HepG2 (cell line): ENCODE results near the gene KIRREL3. TPM values are rescaled to one million over a fixed set of nuclear protein-coding genes. Genes with fewer than 3 reads are reported as not detected.

Experiments
- ATAC-seq: fragments of 200-7000 bp; cut with Tn5 transposase; 3 replicates; pipeline ENCODE4 v1.9.1; 2020; ENCODE audit warnings: mild to moderate bottlenecking, moderate library complexity
- BruUV-seq: library from RNA; stranded (reverse); fragments of 400-500 nt; replicated peaks from 2 replicates; lab custom pipeline; 2021; lab: Mats Ljungman, UMichigan
- CTCF ChIA-PET: fragments of 300-600 bp; formaldehyde crosslinking; extraction: SDS; loops from one replicate; lab custom pipeline; 2021; ENCODE audit warnings: low total read pairs, inconsistent platforms, low intra/inter-chr PET ratio; lab: Yijun Ruan, JAX
- POLR2A ChIA-PET: fragments of 350-600 bp; sonication (Branson Sonifier 250); formaldehyde crosslinking; loops from one replicate; lab custom pipeline; 2020; ENCODE audit warnings: antibody characterized with exemption, inconsistent platforms; lab: Yijun Ruan, JAX
- DNase-seq: peaks from one replicate; pipeline ENCODE4 v3.0.0-alpha.2; 2015; ENCODE audit warnings: low spot score
- FAIRE-seq: peaks from 3 replicates; lab custom pipeline; 2011; peaks lifted over from hg19 to GRCh38; lab: Jason Lieb, UNC
- H2AFZ ChIP-seq: one replicate; pipeline ENCODE4 v1.6.1; 2011; ENCODE audit warnings: low read length, inconsistent platforms
- H3K27ac ChIP-seq: fragments of 300-600 bp; 3 replicates; pipeline ENCODE4 v1.8.0; 2011; ENCODE audit warnings: mixed run types, mild to moderate bottlenecking, mixed read lengths, low read length, inconsistent platforms; ENCODE audit not compliant: insufficient read depth; ENCODE audit errors: extremely low read length
- H3K27me3 ChIP-seq, 2 experiments: fragments of 200-600 bp in 1 of 2; 2 replicates in 1 of 2; 3 replicates in 1 of 2; pipeline versions ENCODE4 v1.6.0 to v1.8.0; 2011; ENCODE audit warnings: low read length in 2 of 2, mild to moderate bottlenecking in 2 of 2, moderate library complexity in 2 of 2, inconsistent platforms in 1 of 2; ENCODE audit not compliant: insufficient read depth in 2 of 2, control insufficient read depth in 1 of 2
- H3K36me3 ChIP-seq, 2 experiments: fragments of 200-600 bp in 1 of 2; replicated peaks in 1 of 2; 2 replicates in 1 of 2; 3 replicates in 1 of 2; pipeline versions ENCODE4 v1.5.1 to v1.8.0; 2011; ENCODE audit warnings: low read length in 2 of 2, inconsistent platforms in 1 of 2; ENCODE audit not compliant: insufficient read depth in 2 of 2, control insufficient read depth in 1 of 2
- H3K4me1 ChIP-seq: 2 replicates; pipeline ENCODE4 v1.5.1; 2012; ENCODE audit warnings: low read length, inconsistent platforms; ENCODE audit not compliant: insufficient read depth
- H3K4me2 ChIP-seq: 2 replicates; pipeline ENCODE4 v1.6.0; 2011; ENCODE audit warnings: low read depth, low read length, inconsistent platforms
- H3K4me3 ChIP-seq, 3 experiments: fragments of 200-600 bp in 1 of 3; sonication (generic), shearing (Covaris generic) in 1 of 3; replicated peaks in 1 of 3; 2 replicates each; pipeline ENCODE4 v1.5.1; 2011 to 2016; ENCODE audit warnings: low read length in 3 of 3, inconsistent platforms in 2 of 3, low read depth in 2 of 3, mild to moderate bottlenecking in 2 of 3, control low read depth in 1 of 3, mixed read lengths in 1 of 3; ENCODE audit not compliant: insufficient read depth in 1 of 3
- H3K79me2 ChIP-seq: one replicate; pipeline ENCODE4 v1.6.1; 2011; ENCODE audit warnings: low read length, inconsistent platforms; ENCODE audit not compliant: insufficient read depth
- H3K9ac ChIP-seq: 2 replicates; pipeline ENCODE4 v1.6.0; 2011; ENCODE audit warnings: mild to moderate bottlenecking, low read depth, low read length, inconsistent platforms; ENCODE audit not compliant: insufficient read depth
- H3K9me3 ChIP-seq: 2 replicates; pipeline ENCODE4 v1.5.1; 2012; ENCODE audit warnings: mild to moderate bottlenecking, low read length
- H4K20me1 ChIP-seq: 2 replicates; pipeline ENCODE4 v1.6.0; 2011; ENCODE audit warnings: inconsistent platforms, mild to moderate bottlenecking, low read length, moderate library complexity; ENCODE audit not compliant: insufficient read depth
- HNRNPK ChIP-seq: fragments of 200-400 bp; formaldehyde crosslinking; IDR thresholded peaks from 2 replicates; pipeline ENCODE4 v1.6.1; 2018; ENCODE audit warnings: low read length, low read depth, moderate library complexity, mild to moderate bottlenecking; ENCODE audit not compliant: poor library complexity, severe bottlenecking
- SP2 ChIP-seq: sonication (generic); formaldehyde crosslinking; IDR thresholded peaks from 2 replicates; pipeline ENCODE4 v1.5.1; 2020; ENCODE audit warnings: mild to moderate bottlenecking, missing genetic modification reagents
- YEATS4 ChIP-seq: sonication (generic); formaldehyde crosslinking; IDR thresholded peaks from 2 replicates; pipeline ENCODE4 v1.4.0; 2020; ENCODE audit warnings: missing genetic modification reagents, borderline replicate concordance
- ZNF136 ChIP-seq: sonication (generic); formaldehyde crosslinking; IDR thresholded peaks from 2 replicates; pipeline ENCODE4 v1.8.1; 2022; ENCODE audit warnings: low read depth, mild to moderate bottlenecking, moderate library complexity, missing genetic modification reagents
- WGBS: methylation state at CpG from one replicate; pipeline ENCODE4 v1.1.6; 2017; ENCODE audit warnings: low lambda C conversion rate; 5-methylcytosine and 5-hydroxymethylcytosine counted together
- in situ Hi-C: cut with HindIII; loops from 2 replicates; pipeline ENCODE4 v1.10.0; 2017; ENCODE audit warnings: low pct_unique_long_range_greater_than_20kb; ENCODE audit not compliant: extremely low pct_ligation_motif_present
- intact Hi-C: fragments of 100-400 bp; cut with micrococcal nuclease; formaldehyde crosslinking; loops from one replicate; pipeline ENCODE4 v1.10.0; 2022; ENCODE audit not compliant: unreplicated experiment
- polyA plus RNA-seq, 8 experiments: library from polyadenylated mRNA; depleted of rRNA in 3 of 8; stranded (reverse) in 7 of 8; unstranded in 1 of 8; fragments of >200 nt; fragmentation: Illumina TruSeq in 4 of 8; extraction: Trizol in 4 of 8; gene quantifications; 2 replicates each; pipeline versions ENCODE4 v1.2.1 to v1.2.3, GENCODE V29; 2011 to 2016; ENCODE audit warnings: low read depth in 4 of 8, missing spikeins in 1 of 8, mixed read lengths in 1 of 8; ENCODE audit not compliant: insufficient read depth in 1 of 8
- total RNA-seq, 5 experiments: library from RNA; depleted of rRNA; stranded (reverse); fragments of >200 nt; fragmentation: Illumina TruSeq; extraction: Trizol; gene quantifications; 2 replicates each; pipeline ENCODE4 v1.2.3, GENCODE V29; 2016; ENCODE audit warnings: low read depth in 1 of 5
- TF ChIP-seq, protein P1 (sequence below): sonication (generic); formaldehyde crosslinking; IDR thresholded peaks from 2 replicates; pipeline ENCODE4 v1.4.0; 2020; ENCODE audit warnings: missing genetic modification reagents

KIRREL3 gene
- total and polyA plus RNA-seq, 2 of the 13 experiments (the other 11 are each of a cell fraction or from before 2014, with no cell fraction given): not detected

DNA sequence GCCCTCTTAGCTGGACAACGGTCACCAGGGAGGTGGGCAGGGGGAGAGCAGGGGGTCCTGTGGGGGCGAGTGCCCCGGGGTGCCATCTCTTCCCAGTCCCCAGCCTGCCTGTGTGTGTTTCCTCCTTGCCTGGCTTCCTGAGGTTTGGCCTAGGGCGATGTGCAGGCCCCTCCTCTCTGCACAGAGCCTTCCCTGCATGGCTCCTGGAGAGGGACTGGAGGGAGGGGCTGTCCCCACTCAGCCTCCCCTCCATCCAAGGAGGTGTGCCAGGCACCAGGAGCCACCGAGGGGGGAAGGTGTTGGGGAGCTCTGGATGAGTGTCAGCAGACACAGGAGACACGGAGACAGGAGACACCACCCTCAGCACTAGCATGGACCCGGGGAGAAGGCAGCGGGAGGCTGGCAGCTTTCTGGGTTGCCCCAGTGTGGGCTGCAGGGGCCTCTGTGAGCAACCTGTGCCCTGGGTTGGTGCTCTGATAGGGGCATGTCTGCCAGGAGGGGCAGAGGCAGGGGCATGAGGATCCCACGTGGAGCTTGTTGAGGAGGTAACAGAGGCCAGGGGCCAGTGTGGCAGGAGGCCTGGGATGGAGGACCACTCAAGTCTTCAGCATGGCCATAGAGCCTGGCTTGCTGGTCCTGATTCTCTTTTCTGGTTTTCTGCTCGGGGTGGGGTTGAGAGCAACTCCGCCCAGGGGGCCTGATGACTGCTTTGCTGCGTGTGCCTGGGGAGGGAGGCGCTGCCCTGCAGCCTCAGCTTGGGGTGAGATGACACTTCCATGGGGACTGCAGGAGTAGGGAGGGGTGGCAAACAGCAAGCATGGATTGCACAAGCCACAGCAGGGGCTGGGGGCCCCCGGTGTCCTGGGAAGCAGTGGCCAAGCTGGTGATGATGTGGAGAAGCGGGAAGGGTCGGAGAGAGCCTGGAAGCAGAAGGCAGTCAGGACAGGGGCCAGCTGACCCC, 566.3 kb downstream of the KIRREL3 start:
- CTCF ChIA-PET: no interaction called here

More for the DNA sequence above, 566.3 kb downstream of the KIRREL3 start:
- ATAC-seq: peak; percentile 19
- no TSS peak for BruUV-seq
- intact Hi-C loops: no loop called here
- Histone ChIP-seq H2AFZ (no peak overlapping the region), H4K20me1 (no peaks in the 10 kb centered on the region)
- TF ChIP-seq ZNF136 (CRISPR knock-in tag): no peak
- TF ChIP-seq SP2 (CRISPR knock-in tag): no peak
- TF ChIP-seq, protein P1, sequence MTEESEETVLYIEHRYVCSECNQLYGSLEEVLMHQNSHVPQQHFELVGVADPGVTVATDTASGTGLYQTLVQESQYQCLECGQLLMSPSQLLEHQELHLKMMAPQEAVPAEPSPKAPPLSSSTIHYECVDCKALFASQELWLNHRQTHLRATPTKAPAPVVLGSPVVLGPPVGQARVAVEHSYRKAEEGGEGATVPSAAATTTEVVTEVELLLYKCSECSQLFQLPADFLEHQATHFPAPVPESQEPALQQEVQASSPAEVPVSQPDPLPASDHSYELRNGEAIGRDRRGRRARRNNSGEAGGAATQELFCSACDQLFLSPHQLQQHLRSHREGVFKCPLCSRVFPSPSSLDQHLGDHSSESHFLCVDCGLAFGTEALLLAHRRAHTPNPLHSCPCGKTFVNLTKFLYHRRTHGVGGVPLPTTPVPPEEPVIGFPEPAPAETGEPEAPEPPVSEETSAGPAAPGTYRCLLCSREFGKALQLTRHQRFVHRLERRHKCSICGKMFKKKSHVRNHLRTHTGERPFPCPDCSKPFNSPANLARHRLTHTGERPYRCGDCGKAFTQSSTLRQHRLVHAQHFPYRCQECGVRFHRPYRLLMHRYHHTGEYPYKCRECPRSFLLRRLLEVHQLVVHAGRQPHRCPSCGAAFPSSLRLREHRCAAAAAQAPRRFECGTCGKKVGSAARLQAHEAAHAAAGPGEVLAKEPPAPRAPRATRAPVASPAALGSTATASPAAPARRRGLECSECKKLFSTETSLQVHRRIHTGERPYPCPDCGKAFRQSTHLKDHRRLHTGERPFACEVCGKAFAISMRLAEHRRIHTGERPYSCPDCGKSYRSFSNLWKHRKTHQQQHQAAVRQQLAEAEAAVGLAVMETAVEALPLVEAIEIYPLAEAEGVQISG (CRISPR knock-in tag): no peak
- no peak for TF ChIP-seq YEATS4 (CRISPR knock-in tag)
- no peak for TF ChIP-seq HNRNPK
- TF ChIP-seq, all 625 proteins: peak for 0
- POLR2A ChIA-PET: no interaction called here
- H3K27ac ChIP-seq: no peak overlapping the region
- no peak overlapping the region for H3K4me3 ChIP-seq
- FAIRE-seq (no peak), DNase-seq (no peak)
- WGBS: 29% methylated on average over 11 of the region's 16 CpGs
- H3K9ac ChIP-seq: no peak overlapping the region
- H3K4me1 ChIP-seq: no peaks in the 10 kb centered on the region
- H3K9me3 ChIP-seq: no peaks in the 10 kb centered on the region
- H3K79me2 ChIP-seq: no peaks in the 10 kb centered on the region
- peaks cover 0 to 7% of the 10 kb centered on the region in 2 experiments; a peak in 2 of 5 replicates for H3K27me3 ChIP-seq
- in situ Hi-C loops: loop anchor here (10.0 to 25.0 kb wide), 2 partner anchors 911 to 1728 kb away; no protein-coding TSS in a partner anchor
- H3K36me3 ChIP-seq: no peaks in the 10 kb centered on the region
- no peak overlapping the region for H3K4me2 ChIP-seq
